ENCODE measurements around the gene ICOS. TPM values are rescaled to one million over a fixed set of nuclear protein-coding genes. Genes with fewer than 3 reads are reported as not detected.
"Not testable (repeated sequence)": the region's sequence is repeated elsewhere in the genome, so short reads cannot be mapped to it uniquely, and the experiment has no call there.

The ICOS gene
- total RNA-seq, 1 donor from 2014 or later: not detected

DNA sequence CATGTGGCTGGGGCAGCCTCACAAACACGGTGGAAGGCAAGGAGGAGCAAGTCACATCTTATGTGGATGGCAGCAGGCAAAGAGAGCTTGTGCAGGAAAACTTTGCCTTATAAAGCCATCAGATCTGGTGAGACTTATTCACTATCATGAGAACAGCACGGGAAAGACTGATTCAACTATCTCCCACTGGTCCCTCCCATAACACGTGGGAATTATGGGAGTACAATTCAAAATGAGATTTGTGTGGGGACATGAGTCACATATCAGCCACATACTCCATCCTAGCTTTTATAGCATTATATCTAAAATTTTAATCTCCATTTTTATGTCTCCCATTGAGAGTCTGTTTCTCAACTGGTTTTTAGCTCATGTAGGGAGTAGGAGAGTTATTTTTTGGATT lies 45.7 kb downstream of the ICOS start:
- ATAC-seq: no peak

- no peak for ATAC-seq
Observed at GRCh38 chr2:203983064-203983715, 46.6 kb downstream of the ICOS start.

DNA sequence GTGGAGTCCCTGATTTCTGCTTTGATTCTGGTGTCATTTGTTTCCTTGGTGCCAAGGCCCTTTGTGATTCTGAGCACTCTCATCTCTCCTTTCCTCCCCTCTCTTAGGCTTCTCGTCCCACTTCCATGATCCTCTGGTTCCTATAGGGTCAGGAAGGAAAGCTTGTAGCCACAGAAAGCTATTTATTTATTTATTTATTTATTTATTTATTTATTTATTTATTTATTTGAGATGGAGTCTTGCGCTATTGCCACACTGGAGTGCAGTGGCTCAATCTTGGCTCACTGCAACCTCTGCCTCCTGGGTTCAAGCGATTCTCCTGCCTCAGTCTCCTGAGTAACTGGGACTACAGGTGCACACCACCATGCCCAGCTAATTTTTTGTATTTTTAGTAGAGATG lies 49.4 kb downstream of the ICOS start:
- ATAC-seq: not testable (repeated sequence)

DNA sequence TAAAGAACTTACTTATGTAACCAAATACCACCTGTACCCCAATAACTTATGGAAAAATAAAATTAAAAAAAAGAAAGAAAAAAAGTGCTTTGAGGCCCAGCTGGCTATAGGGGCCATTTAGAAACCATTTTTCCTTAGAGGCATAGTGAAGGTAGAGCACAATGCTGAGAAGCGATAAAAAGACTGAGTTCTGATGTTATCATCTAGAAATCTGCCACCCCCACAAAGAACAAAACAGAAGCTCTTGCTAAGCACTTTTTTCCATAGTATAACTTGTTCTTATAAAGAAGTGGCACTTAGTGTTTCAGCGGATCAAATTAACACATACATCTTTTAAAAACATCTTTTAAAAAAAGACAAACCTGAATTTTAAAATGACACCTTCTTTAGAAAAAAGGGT lies 51.4 kb downstream of the ICOS start:
- no peak for ATAC-seq

GRCh38 chr2:203988500-203989260 lies 52.1 kb downstream of the ICOS start:
- ATAC-seq: no peak

GRCh38 chr2:203989521-203989920 lies 53.0 kb downstream of the ICOS start:
- ATAC-seq: no peak

DNA sequence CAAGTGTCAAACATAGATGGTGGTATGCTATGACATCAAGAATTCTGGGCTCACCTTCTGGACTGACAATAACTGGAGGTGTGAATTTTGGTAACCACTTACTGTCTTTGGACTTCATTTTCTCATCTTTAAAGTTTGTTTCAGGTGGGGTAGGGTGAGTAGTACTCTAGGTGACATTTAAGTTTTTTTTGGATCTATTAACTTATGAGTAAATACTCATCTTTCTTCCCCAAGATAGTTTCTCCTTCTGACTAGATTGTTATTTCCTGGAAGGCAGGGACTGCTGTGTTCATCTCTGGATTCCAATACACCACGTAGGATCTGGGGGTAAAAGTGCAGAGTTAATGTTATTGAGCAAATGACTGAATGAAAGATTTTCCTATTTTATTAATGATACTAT lies 55.9 kb downstream of the ICOS start:
- no peak for ATAC-seq

GRCh38 chr2:203993011-203993410 lies 56.4 kb downstream of the ICOS start:
- no peak for ATAC-seq

- ATAC-seq: no peak
Observed at GRCh38 chr2:203993560-203993959, 57.0 kb downstream of the ICOS start.

GRCh38 chr2:203994735-203995134 lies 58.2 kb downstream of the ICOS start:
- ATAC-seq: no peak

DNA sequence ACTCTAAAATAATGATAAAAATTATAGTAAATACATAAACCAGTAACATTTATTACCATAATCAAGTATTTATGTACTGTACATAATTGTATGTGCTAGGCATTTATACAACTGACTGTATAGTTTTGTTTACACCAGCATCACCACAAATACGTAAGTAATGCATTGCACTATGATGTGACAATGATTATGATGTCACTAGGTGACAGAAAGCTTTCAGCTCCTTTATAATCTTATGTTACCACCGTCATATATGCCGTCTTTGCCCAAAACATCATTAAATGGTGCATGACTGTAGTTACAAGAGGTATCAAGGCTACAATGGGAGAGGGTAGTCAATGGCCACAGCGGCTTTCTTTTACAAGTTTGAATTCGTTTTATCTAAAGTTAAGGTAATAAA lies 60.1 kb downstream of the ICOS start:
- no peak for ATAC-seq

- no peak for ATAC-seq
Observed at GRCh38 chr2:203997481-203997880, 60.9 kb downstream of the ICOS start.

- ATAC-seq: no peak
Observed at GRCh38 chr2:203997980-203998809, 61.6 kb downstream of the ICOS start.

DNA sequence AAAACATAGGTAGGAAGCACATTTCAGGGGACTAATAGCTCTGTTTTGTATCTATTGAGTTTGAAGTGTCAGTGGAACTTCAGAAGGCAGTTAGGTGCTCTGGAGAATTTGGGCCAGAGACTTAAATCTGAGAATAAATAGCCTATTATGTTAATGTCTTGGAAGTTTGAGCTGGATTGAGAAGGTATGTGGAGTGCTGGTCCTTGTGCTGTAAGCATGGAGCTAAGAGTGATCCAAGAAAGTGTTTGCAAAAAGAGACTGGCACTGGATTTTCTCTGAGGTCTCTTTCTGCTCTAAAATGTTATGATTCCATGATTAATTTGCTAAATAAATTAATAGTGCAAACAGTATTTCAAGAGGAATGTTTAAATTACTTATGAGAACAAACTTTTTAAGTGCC lies 63.3 kb downstream of the ICOS start:
- ATAC-seq: no peak

DNA sequence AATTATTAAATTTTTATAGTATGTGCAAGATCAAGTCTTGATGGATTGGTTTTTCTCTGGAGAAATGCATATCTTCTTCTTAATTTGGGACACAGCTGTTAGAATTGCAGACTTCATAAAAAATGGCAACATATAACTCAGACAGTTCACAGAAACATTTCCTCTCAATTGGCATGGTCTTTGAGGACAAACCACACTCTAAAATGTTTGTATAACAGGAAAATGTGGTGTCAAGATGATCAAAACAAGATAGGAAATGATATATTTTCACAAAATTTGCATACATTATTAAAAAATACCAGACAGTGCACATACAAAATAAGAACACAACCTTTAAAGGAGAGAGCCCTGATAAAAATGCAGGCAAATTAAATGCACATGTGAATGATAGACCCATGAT lies 63.9 kb downstream of the ICOS start:
- no peak for ATAC-seq

DNA sequence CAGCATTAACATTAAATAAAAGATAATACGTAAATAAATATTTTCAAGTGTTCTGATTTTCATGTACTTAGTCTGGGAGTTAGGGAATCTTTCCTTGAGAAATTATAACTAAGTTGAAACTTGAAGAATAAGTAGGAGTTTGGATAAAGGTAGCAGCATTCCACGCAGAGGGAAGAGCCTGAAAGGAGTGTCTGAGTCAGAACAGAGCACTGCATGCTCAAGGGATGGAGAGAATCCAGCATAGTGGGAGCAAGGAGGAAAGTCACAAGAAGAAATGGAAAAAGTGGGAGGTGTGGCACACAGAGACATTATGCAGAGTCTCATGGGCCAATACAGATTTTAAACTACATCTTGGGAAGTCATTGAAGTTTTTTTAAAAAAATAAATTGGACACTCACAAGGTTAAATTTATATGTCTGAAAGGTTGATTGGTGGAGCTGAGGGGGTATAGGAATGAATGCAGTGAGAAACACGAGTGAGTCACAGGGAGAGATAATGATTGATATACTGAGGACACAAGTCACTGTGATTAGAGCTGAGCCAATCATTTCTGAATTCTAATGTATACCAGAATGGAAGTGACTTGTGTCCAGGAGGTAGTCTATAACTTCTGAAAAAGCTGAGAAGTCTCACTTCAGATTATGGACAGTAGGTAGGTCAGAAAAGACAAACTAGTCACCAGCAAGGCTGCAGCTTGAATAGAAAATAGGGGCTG lies 66.9 kb downstream of the ICOS start:
- no peak for ATAC-seq

DNA sequence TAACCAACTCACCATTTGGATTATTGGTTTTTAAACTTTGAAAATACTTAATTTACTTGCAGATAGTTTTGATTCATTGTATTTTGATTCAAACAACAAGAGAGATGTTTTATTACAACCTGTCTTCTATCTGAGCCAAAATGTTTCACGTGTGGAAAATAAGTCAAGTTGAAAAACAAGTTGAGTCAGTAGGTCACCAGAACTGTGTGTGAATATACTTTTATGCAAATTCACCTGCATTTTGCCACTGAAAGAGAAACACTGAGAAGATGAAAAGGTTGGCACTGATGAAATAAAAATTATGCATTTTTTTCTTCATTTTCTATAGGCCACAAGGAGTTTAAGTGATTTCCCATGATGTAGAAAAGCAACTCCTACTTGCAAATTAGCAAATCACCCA lies 68.3 kb downstream of the ICOS start:
- no peak for ATAC-seq

DNA sequence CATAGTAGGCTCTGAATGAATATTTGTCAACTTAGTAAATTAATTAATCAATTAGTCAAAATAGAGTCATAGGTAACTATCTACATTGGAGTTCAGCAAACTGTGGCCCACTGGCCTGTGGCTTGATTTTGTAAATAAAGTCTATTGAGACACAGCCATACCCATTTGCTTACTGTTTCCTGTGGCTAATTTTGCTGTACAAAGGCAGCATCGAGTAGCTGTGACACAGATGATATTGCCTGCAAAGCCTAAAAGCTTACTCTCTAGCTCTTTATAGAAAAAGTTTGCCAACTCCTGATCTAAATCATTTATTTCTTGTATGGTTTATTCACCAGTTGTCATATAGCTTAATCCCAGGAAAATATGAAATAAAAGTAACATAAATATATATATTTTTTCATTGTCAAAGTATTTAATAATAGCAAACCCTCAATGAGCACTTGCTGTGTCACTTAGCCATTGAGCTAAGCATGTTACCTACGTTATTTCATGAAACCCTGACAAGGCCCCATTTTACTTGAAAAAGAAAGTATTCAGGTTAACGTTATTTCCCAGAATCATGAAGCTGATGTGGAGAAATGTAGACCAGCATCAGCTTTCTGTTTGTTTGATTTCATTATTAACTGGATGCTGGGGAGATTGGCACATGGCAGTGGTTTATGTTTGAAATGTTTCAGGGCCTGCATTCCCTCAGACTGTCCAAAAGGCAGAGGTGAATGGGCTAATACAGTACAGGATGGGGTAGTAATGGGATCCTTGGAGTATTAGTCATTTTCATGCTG lies 69.6 kb downstream of the ICOS start:
- ATAC-seq: no peak

GRCh38 chr2:204008352-204008751 lies 71.8 kb downstream of the ICOS start:
- no peak for ATAC-seq

DNA sequence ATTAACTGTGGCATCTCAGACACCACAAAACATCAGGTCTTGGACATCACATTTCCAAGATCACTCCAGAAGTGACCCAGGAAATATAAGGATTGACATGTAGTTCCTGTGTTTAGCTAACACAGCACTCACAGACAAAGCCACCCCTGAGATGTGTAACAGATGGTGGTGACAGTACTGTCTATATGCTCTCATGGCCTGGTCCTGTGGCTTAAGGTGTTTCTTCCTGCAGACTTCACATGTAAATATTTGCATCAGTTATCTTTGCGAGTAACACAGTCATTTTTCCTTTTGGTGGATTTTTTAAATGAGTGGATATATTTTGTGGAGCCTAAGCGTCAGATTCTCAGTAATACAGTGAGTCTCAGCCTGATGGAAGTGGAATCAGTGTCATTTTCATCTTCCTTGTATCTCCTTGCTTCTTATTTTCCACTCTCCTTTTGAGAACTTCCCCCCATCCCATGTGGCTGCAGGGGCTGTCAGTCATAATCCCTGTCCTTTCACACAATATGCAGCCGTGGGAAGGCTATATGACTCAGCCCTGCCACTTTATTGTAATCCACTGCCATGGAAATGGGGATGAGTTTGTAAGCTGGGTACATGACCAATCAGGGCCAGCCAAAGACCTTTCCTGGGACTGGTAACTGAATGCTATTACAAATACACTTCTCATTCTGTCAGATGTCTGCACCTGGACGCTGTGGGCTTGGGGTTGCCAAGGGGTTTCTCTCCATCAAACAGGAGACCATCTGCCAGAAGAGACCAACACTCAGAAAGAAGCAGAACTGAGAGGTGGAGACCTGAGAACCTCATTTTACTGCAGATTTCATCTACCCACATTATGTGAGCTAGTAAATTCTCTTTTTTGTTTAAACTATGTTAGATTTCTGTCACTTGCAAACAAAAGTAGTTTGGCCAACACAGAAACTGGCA lies 74.3 kb downstream of the ICOS start:
- ATAC-seq: peak; percentile 75

Data from esophagus mucosa (tissue), 1 donor.